Keratinocyte (primary cell): ENCODE results near the gene NEDD8. TPM values are rescaled to one million over a fixed set of nuclear protein-coding genes. Genes with fewer than 3 reads are reported as not detected.
A peak's percentile ranks its signal among the peaks of the same experiment; 100 is the strongest.
"Not testable (repeated sequence)": the region's sequence is repeated elsewhere in the genome, so short reads cannot be mapped to it uniquely, and the experiment has no call there.

ENCODE experiments used
- DNase-seq: peaks from one replicate; pipeline ENCODE4 v3.0.0-alpha.2; 2011; ENCODE audit warnings: low read depth, missing footprints, low spot score
- FAIRE-seq: peaks from 2 replicates; lab custom pipeline; 2011; peaks lifted over from hg19 to GRCh38; lab: Jason Lieb, UNC
- H2AFZ ChIP-seq: 2 replicates; pipeline ENCODE4 v1.6.0; 2012; ENCODE audit warnings: low read length, control low read depth, inconsistent platforms; ENCODE audit not compliant: control insufficient read depth
- H3K27ac ChIP-seq: 2 replicates; pipeline ENCODE4 v1.5.1; 2011; ENCODE audit warnings: low read length; ENCODE audit not compliant: control insufficient read depth, insufficient read depth
- H3K27me3 ChIP-seq: 3 replicates; pipeline ENCODE4 v1.6.0; 2011; ENCODE audit warnings: low read length; ENCODE audit not compliant: control insufficient read depth, insufficient read depth; ENCODE audit errors: extremely low read depth
- H3K36me3 ChIP-seq, 2 experiments: 2 replicates in 1 of 2; 3 replicates in 1 of 2; pipeline ENCODE4 v1.5.1; 2011; ENCODE audit warnings: low read length in 2 of 2, mild to moderate bottlenecking in 1 of 2; ENCODE audit not compliant: control insufficient read depth in 2 of 2, insufficient read depth in 2 of 2; ENCODE audit errors: extremely low read depth in 1 of 2
- H3K4me1 ChIP-seq: 3 replicates; pipeline ENCODE4 v1.5.1; 2011; ENCODE audit warnings: low read length; ENCODE audit not compliant: control insufficient read depth, insufficient read depth; ENCODE audit errors: extremely low read depth
- H3K4me2 ChIP-seq: 3 replicates; pipeline ENCODE4 v1.6.0; 2011; ENCODE audit warnings: low read depth, low read length; ENCODE audit not compliant: control insufficient read depth, insufficient read depth; ENCODE audit errors: extremely low read depth
- H3K4me3 ChIP-seq, 3 experiments: fragments of 200-600 bp in 1 of 3; sonication (generic) in 1 of 3; 2 replicates in 2 of 3; 3 replicates in 1 of 3; pipeline ENCODE4 v1.5.1; 2011 to 2016; ENCODE audit warnings: low read length in 3 of 3, mild to moderate bottlenecking in 3 of 3, control low read depth in 2 of 3, inconsistent platforms in 1 of 3, low read depth in 1 of 3, mixed read lengths in 1 of 3, mixed run types in 1 of 3, moderate library complexity in 1 of 3; ENCODE audit not compliant: control insufficient read depth in 2 of 3, insufficient read depth in 2 of 3; ENCODE audit errors: extremely low read depth in 1 of 3
- H3K79me2 ChIP-seq: 2 replicates; pipeline ENCODE4 v1.6.0; 2012; ENCODE audit warnings: low read length; ENCODE audit not compliant: control insufficient read depth, insufficient read depth
- H3K9ac ChIP-seq: 3 replicates; pipeline ENCODE4 v1.6.0; 2011; ENCODE audit warnings: low read length; ENCODE audit not compliant: control insufficient read depth, insufficient read depth; ENCODE audit errors: extremely low read depth
- H3K9me1 ChIP-seq: 3 replicates; pipeline ENCODE4 v1.6.0; 2011; ENCODE audit warnings: low read length; ENCODE audit not compliant: control insufficient read depth, insufficient read depth; ENCODE audit errors: extremely low read depth
- H3K9me3 ChIP-seq: 2 replicates; pipeline ENCODE4 v1.5.1; 2012; ENCODE audit warnings: low read depth, low read length; ENCODE audit not compliant: control insufficient read depth
- H4K20me1 ChIP-seq: 3 replicates; pipeline ENCODE4 v1.6.0; 2011; ENCODE audit warnings: low read length; ENCODE audit not compliant: control insufficient read depth, insufficient read depth; ENCODE audit errors: extremely low read depth
- CTCF ChIP-seq, 3 experiments: IDR thresholded peaks in 1 of 3; conservative IDR thresholded peaks in 1 of 3; optimal IDR thresholded peaks in 1 of 3; 2 replicates in 2 of 3; 3 replicates in 1 of 3; pipeline versions ENCODE3 to v1.5.1; 2011; ENCODE audit warnings: low read length in 3 of 3, mild to moderate bottlenecking in 3 of 3, moderate library complexity in 2 of 3, control low read depth in 1 of 3, inconsistent platforms in 1 of 3; ENCODE audit not compliant: insufficient read depth in 2 of 3; ENCODE audit errors: extremely low read depth in 1 of 3
- EZH2 ChIP-seq: IDR thresholded peaks from one replicate; pipeline ENCODE4 v1.6.1; 2012; ENCODE audit warnings: inconsistent platforms, mild to moderate bottlenecking, low read length, moderate library complexity
- dilution Hi-C: fragments of 300-500 bp; cut with MboI; formaldehyde crosslinking; loops from one replicate; pipeline ENCODE4 v1.7.0; 2020; ENCODE audit warnings: low sequenced_read_pairs; ENCODE audit not compliant: extremely low pct_ligation_motif_present
- polyA plus RNA-seq, 5 experiments: library from polyadenylated mRNA; depleted of rRNA in 3 of 5; stranded (reverse) in 3 of 5; stranded (forward) in 1 of 5; unstranded in 1 of 5; fragments of >200 nt; gene quantifications; 1 replicate in 1 of 5; 2 replicates in 3 of 5; 3 replicates in 1 of 5; pipeline versions ENCODE4 v1.2.1 to v1.2.3, GENCODE V29; 2011 to 2012; ENCODE audit warnings: missing spikeins in 2 of 5, low read depth in 1 of 5, low replicate concordance in 1 of 5

Gene NEDD8
- polyA plus RNA-seq, 1 donor (not counting 4 experiments of a cell fraction or from before 2014, with no cell fraction given), result 509 TPM

DNA sequence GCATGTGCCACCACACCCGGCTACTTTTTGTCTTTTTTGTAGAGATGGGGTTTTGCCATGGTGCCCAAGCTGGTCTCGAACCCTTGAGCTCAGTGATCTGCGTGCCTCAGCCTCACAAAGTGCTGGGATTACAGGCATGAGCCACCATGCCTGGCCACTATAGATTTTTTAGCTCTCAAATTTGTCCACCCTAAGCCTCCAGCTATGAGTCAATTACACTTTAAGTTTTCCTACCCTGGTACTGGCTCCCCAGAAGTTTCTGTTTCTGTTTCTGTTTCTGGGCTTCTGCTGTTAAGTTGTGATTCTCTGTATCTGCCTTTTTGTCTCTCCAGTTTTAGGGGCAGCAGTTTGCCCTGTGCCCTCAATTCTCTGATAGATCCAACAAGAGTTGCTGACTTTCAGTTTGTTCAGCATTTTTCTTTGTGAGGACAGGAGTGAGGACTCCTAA lies 14.6 kb upstream of the NEDD8 start:
- no peak overlapping the region for H3K4me3 ChIP-seq
- H3K79me2 ChIP-seq, result peaks cover 2% of the 10 kb centered on the region
- H3K27me3 ChIP-seq, result no peaks in the 10 kb centered on the region
- H3K9me3 ChIP-seq, result no peaks in the 10 kb centered on the region
- TF ChIP-seq EZH2 (no peak), CTCF (optimal IDR thresholded peaks at IDR 0.05 in 1 of 3, IDR thresholded peaks at IDR 0.05 in 1 of 3, conservative IDR thresholded peaks at IDR 0.05 in 1 of 3; ENCODE audit: extremely low read depth in 1 of 3, insufficient read depth in 2 of 3, low read length in 3 of 3) (no peak)
- dilution Hi-C loops, result no loop called here
- no peak overlapping the region for H2AFZ ChIP-seq
- H3K9ac ChIP-seq, result no peak overlapping the region
- H3K4me2 ChIP-seq, result no peak overlapping the region
- H3K36me3 ChIP-seq, result peaks cover 4 to 7% of the 10 kb centered on the region in 2 experiments
- peaks cover 8% of the 10 kb centered on the region for H3K4me1 ChIP-seq
- no peak for DNase-seq
- no peaks in the 10 kb centered on the region for H3K9me1 ChIP-seq
- H3K27ac ChIP-seq, result no peak overlapping the region
- H4K20me1 ChIP-seq, result no peaks in the 10 kb centered on the region
- no peak for FAIRE-seq

GRCh38 chr14:24245350-24245749 lies 13.2 kb upstream of the NEDD8 start:
- DNase-seq, H3K4me3 ChIP-seq, H4K20me1 ChIP-seq, H3K4me2 ChIP-seq, H2AFZ ChIP-seq, H3K27ac ChIP-seq, dilution Hi-C loops, H3K27me3 ChIP-seq, H3K9me1 ChIP-seq, H3K9ac ChIP-seq, H3K9me3 ChIP-seq, FAIRE-seq: not testable (repeated sequence)
- Histone ChIP-seq H3K79me2 (peaks cover 14% of the 10 kb centered on the region), H3K36me3 (peaks cover 8 to 12% of the 10 kb centered on the region in 2 experiments), H3K4me1 (peaks cover 21% of the 10 kb centered on the region)

DNA sequence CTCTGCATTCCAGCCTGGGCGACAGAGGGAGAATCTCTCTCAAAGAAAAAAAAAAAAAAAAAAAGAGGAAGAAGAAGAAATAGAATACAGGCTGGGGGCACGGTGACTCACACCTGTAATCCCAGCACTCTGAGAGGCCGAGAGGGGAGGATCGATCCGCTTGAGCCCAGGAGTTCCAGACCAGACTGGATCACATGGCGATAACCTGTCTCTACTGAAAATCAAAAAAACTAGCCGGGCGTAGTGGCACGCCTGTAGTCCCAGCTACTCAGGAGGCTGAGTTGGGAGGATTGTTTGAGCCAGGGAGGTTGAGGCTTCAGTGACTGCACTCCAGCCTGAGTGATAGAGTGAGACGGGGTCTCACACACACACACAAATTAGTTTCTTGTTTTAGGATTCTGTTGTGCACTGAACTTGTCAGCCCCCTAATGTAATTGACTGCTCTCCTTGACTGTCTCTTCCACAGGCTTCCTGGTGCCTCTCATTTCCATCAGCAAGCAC lies 11.2 kb upstream of the NEDD8 start:
- H3K79me2 ChIP-seq, result peaks cover 19% of the 10 kb centered on the region
- peak overlapping the region; percentile 96 for H3K4me2 ChIP-seq
- H3K9ac ChIP-seq, result peak overlapping the region; percentile 88
- H4K20me1 ChIP-seq, result no peaks in the 10 kb centered on the region
- TF ChIP-seq CTCF (optimal IDR thresholded peaks at IDR 0.05 in 1 of 3, IDR thresholded peaks at IDR 0.05 in 1 of 3, conservative IDR thresholded peaks at IDR 0.05 in 1 of 3; ENCODE audit: extremely low read depth in 1 of 3, insufficient read depth in 2 of 3, low read length in 3 of 3), result no peak
- TF ChIP-seq EZH2, result no peak
- peak overlapping the region; percentile 97 for H3K27ac ChIP-seq
- no peak overlapping the region for H2AFZ ChIP-seq
- no peaks in the 10 kb centered on the region for H3K27me3 ChIP-seq
- DNase-seq (no peak), FAIRE-seq (no peak)
- dilution Hi-C loops, result no loop called here
- peaks cover 37% of the 10 kb centered on the region for H3K4me1 ChIP-seq
- no peaks in the 10 kb centered on the region for H3K9me1 ChIP-seq
- H3K9me3 ChIP-seq, result no peaks in the 10 kb centered on the region
- peaks cover 10 to 25% of the 10 kb centered on the region in 2 experiments for H3K36me3 ChIP-seq
- peak overlapping the region; percentile 34 to 73 (median 60) for H3K4me3 ChIP-seq
